Right atrium auricular region (tissue), 2 donors: ENCODE measurements around the gene THSD4. TPM values are rescaled to one million over a fixed set of nuclear protein-coding genes. Genes with fewer than 3 reads are reported as not detected.

Experiments
- DNase-seq: peaks from one replicate; pipeline ENCODE4 v3.0.0-alpha.2; 2019; ENCODE audit warnings: low spot score
- H3K27ac ChIP-seq, 2 donors: fragments of 200-600 bp; sonication (generic); 1 replicate in 1 of 2; 2 replicates in 1 of 2; pipeline ENCODE4 v1.5.1; 2016 to 2019
- H3K27me3 ChIP-seq, 2 donors: fragments of 200-600 bp; sonication (generic); one replicate each; pipeline versions ENCODE4 v1.5.1 to v1.6.0; 2017 to 2019
- H3K36me3 ChIP-seq: fragments of 200-600 bp; sonication (generic); one replicate; pipeline ENCODE4 v1.5.1; 2016
- H3K4me1 ChIP-seq, 2 donors: fragments of 200-600 bp; sonication (generic); one replicate each; pipeline versions ENCODE4 v1.5.1 to v1.6.0; 2017 to 2019
- H3K4me3 ChIP-seq, 2 donors: fragments of 200-600 bp; sonication (generic); 1 replicate in 1 of 2; 2 replicates in 1 of 2; pipeline ENCODE4 v1.5.1; 2017 to 2019; ENCODE audit warnings: mild to moderate bottlenecking in 1 of 2, moderate library complexity in 1 of 2
- H3K9me3 ChIP-seq, 2 donors: fragments of 200-600 bp; sonication (generic); one replicate each; pipeline ENCODE4 v1.5.1; 2019
- CTCF ChIP-seq, 2 donors: fragments of 200-600 bp; sonication (generic); IDR thresholded peaks; one replicate each; pipeline ENCODE4 v1.5.1; 2019; ENCODE audit warnings: antibody characterized with exemption in 2 of 2
- total RNA-seq, 2 donors: library from RNA; depleted of rRNA; stranded (reverse); fragments of >200 nt; gene quantifications; one replicate each; pipeline ENCODE4 v1.1.0, GENCODE V29; 2016

Gene THSD4
- total RNA-seq, 2 donors from 2014 or later, result 41.2 to 85.3 TPM

- Histone ChIP-seq H3K36me3 (no peaks in the 10 kb centered on the region), H3K4me1 (peaks cover 0 to 36% of the 10 kb centered on the region in 2 donors), H3K9me3 (no peaks in the 10 kb centered on the region), H3K27ac (peak overlapping the region; percentile 77 to 80), H3K4me3 (peak overlapping the region in 1 of 2 donors; percentile 3), H3K27me3 (no peaks in the 10 kb centered on the region)
- DNase-seq, result no peak
- no peak for TF ChIP-seq CTCF (IDR thresholded peaks at IDR 0.05)
Observed at GRCh38 chr15:71691458-71692417, 576.5 kb downstream of the THSD4 start.

DNA sequence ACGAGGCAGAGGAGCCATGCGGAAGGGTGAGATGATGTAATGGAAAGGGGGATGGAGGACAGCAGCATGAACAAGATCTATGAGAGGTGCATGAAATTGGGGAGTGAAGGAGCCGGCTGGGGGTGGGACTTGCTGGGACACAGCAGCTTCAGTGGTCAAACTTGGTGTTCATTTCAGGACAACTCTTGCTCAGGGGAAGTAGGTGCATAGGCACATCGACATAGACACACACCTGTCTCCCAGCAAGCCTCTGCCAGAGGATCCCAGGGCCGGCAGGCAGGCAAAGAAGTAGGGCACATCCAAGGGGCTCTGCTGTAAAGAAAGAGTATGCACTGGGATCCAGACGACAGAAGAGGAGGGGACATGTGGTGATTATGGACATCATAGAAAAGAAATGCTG lies 582.0 kb downstream of the THSD4 start:
- TF ChIP-seq CTCF (IDR thresholded peaks at IDR 0.05), result no peak
- no peak for DNase-seq

DNA sequence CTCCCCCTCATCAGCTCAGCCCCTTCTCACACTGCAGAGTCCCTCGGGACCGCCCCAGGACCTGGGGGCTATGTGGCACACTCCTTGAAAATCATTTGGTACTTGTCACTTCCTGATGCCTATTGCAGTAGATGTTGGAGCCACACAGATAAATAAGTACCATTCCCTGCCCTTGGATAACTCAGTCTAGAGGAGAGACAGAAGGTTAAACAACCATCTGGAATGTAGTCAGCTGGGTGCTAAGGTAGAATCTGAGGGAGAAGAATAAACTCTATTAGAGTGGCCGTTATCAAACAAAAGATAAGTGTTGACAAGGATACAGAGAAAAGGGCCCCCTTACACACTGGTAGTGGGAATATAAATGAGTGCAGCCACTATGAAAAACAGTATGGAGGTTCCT lies 582.8 kb downstream of the THSD4 start:
- DNase-seq, result no peak
- H3K27ac ChIP-seq, result no peak overlapping the region
- H3K4me3 ChIP-seq, result no peak overlapping the region
- H3K4me1 ChIP-seq, result peaks cover 0 to 1% of the 10 kb centered on the region in 2 donors
- H3K36me3 ChIP-seq, result no peaks in the 10 kb centered on the region
- H3K27me3 ChIP-seq, result no peaks in the 10 kb centered on the region
- H3K9me3 ChIP-seq, result no peaks in the 10 kb centered on the region
- TF ChIP-seq CTCF (IDR thresholded peaks at IDR 0.05), result no peak

More for the DNA sequence above, 582.0 kb downstream of the THSD4 start:
- H3K4me1 ChIP-seq, result peaks cover 0 to 9% of the 10 kb centered on the region in 2 donors
- H3K36me3 ChIP-seq, result no peaks in the 10 kb centered on the region
- no peak overlapping the region for H3K27ac ChIP-seq
- H3K9me3 ChIP-seq, result no peaks in the 10 kb centered on the region
- no peak overlapping the region for H3K4me3 ChIP-seq
- no peaks in the 10 kb centered on the region for H3K27me3 ChIP-seq

- no peaks in the 10 kb centered on the region for H3K4me1 ChIP-seq
- H3K4me3 ChIP-seq, result no peak overlapping the region
- H3K9me3 ChIP-seq, result no peaks in the 10 kb centered on the region
- no peak for DNase-seq
- H3K27me3 ChIP-seq, result no peaks in the 10 kb centered on the region
- no peaks in the 10 kb centered on the region for H3K36me3 ChIP-seq
- no peak for TF ChIP-seq CTCF (IDR thresholded peaks at IDR 0.05)
- H3K27ac ChIP-seq, result no peak overlapping the region
Observed at GRCh38 chr15:71698742-71699141, 583.5 kb downstream of the THSD4 start.

GRCh38 chr15:71699977-71700376 lies 584.7 kb downstream of the THSD4 start:
- Histone ChIP-seq H3K9me3 (no peaks in the 10 kb centered on the region), H3K4me1 (peaks cover 0 to 2% of the 10 kb centered on the region in 2 donors), H3K36me3 (no peaks in the 10 kb centered on the region), H3K27ac (no peak overlapping the region), H3K27me3 (no peaks in the 10 kb centered on the region), H3K4me3 (no peak overlapping the region)
- no peak for DNase-seq
- no peak for TF ChIP-seq CTCF (IDR thresholded peaks at IDR 0.05)
